ENCODE data around the gene BNIP3.
"Not testable (repeated sequence)": the region's sequence is repeated elsewhere in the genome, so short reads cannot be mapped to it uniquely, and the experiment has no call there.

BNIP3 gene

GRCh38 chr10:131959841-131960240, 21.9 kb downstream of the BNIP3 start:
- DNase-seq (ENCODE audit: low read depth, low spot score) = no peak
- no peak overlapping the region for H3K27ac ChIP-seq

GRCh38 chr10:131955591-131956340, 26.0 kb downstream of the BNIP3 start:
- DNase-seq (ENCODE audit: low read depth, low spot score) = no peak
- H3K27ac ChIP-seq = no peak overlapping the region

- H3K27ac ChIP-seq = no peak overlapping the region
- DNase-seq (ENCODE audit: low read depth, low spot score) = no peak
Measured at GRCh38 chr10:131954356-131954965, 27.3 kb downstream of the BNIP3 start.

- not testable (repeated sequence) for DNase-seq (ENCODE audit: low read depth, low spot score); H3K27ac ChIP-seq
Measured at GRCh38 chr10:131949908-131950307, 31.8 kb downstream of the BNIP3 start.

- peak overlapping the region; percentile 91 for H3K27ac ChIP-seq
Measured at GRCh38 chr10:131949041-131949862, 32.5 kb downstream of the BNIP3 start.

GRCh38 chr10:131948501-131948900, 33.2 kb downstream of the BNIP3 start:
- H3K27ac ChIP-seq = peak overlapping the region; percentile 91
- DNase-seq (ENCODE audit: low read depth, low spot score) = no peak

More at GRCh38 chr10:131949041-131949862, 32.5 kb downstream of the BNIP3 start:
- DNase-seq (ENCODE audit: low read depth, low spot score) = no peak

- no peak for DNase-seq (ENCODE audit: low read depth, low spot score)
- peak overlapping the region; percentile 91 for H3K27ac ChIP-seq
Measured at GRCh38 chr10:131947631-131948347, 33.9 kb downstream of the BNIP3 start.

GRCh38 chr10:131946880-131947279, 34.8 kb downstream of the BNIP3 start:
- peak overlapping the region; percentile 91 for H3K27ac ChIP-seq
- no peak for DNase-seq (ENCODE audit: low read depth, low spot score)

- DNase-seq (ENCODE audit: low read depth, low spot score) = no peak
- peak overlapping the region; percentile 91 for H3K27ac ChIP-seq
Measured at GRCh38 chr10:131946321-131946751, 35.4 kb downstream of the BNIP3 start.

- H3K27ac ChIP-seq = peak overlapping the region; percentile 91
- no peak for DNase-seq (ENCODE audit: low read depth, low spot score)
Measured at GRCh38 chr10:131944976-131945695, 36.6 kb downstream of the BNIP3 start.

- no peak overlapping the region for H3K27ac ChIP-seq
- DNase-seq (ENCODE audit: low read depth, low spot score) = no peak
Measured at GRCh38 chr10:131944412-131944811, 37.3 kb downstream of the BNIP3 start.

GRCh38 chr10:131943021-131943814, 38.5 kb downstream of the BNIP3 start:
- no peak overlapping the region for H3K27ac ChIP-seq
- DNase-seq (ENCODE audit: low read depth, low spot score) = no peak

GRCh38 chr10:131942455-131942854, 39.3 kb downstream of the BNIP3 start:
- H3K27ac ChIP-seq = no peak overlapping the region
- no peak for DNase-seq (ENCODE audit: low read depth, low spot score)

- H3K27ac ChIP-seq = no peak overlapping the region
Measured at GRCh38 chr10:131938681-131939080, 43.0 kb downstream of the BNIP3 start.

GRCh38 chr10:131937836-131938235, 43.9 kb downstream of the BNIP3 start:
- no peak for DNase-seq (ENCODE audit: low read depth, low spot score)
- no peak overlapping the region for H3K27ac ChIP-seq

More at GRCh38 chr10:131938681-131939080, 43.0 kb downstream of the BNIP3 start:
- no peak for DNase-seq (ENCODE audit: low read depth, low spot score)

GRCh38 chr10:131936736-131937135, 45.0 kb downstream of the BNIP3 start:
- H3K27ac ChIP-seq = no peak overlapping the region
- no peak for DNase-seq (ENCODE audit: low read depth, low spot score)

- DNase-seq (ENCODE audit: low read depth, low spot score) = no peak
Measured at GRCh38 chr10:131936294-131936693, 45.4 kb downstream of the BNIP3 start.

GRCh38 chr10:131935260-131935659, 46.5 kb downstream of the BNIP3 start:
- DNase-seq (ENCODE audit: low read depth, low spot score) = no peak
- H3K27ac ChIP-seq = no peak overlapping the region

More at GRCh38 chr10:131936294-131936693, 45.4 kb downstream of the BNIP3 start:
- no peak overlapping the region for H3K27ac ChIP-seq

- no peak overlapping the region for H3K27ac ChIP-seq
- no peak for DNase-seq (ENCODE audit: low read depth, low spot score)
Measured at GRCh38 chr10:131934769-131935168, 47.0 kb downstream of the BNIP3 start.

Data from epithelial cell of prostate (primary cell).